ENCODE data around the gene CHRND. TPM values are rescaled to one million over a fixed set of nuclear protein-coding genes. Genes with fewer than 3 reads are reported as not detected.

The CHRND gene
- total RNA-seq, 8 experiments from 2014 or later, result 0.05 to 0.62 (median 0.21) TPM; not detected in 1

GRCh38 chr2:232535761-232536530, 10.0 kb downstream of the CHRND start:
- in situ Hi-C loops (cut with MboI; ENCODE audit: low pct_unique_long_range_greater_than_20kb in 2 of 9, low sequenced_read_pairs in 9 of 9, unreplicated experiment in 9 of 9), result loop anchor here in 1 of 9 experiments (25.0 kb wide), 1 partner anchor 624 kb away; no protein-coding TSS in a partner anchor
- Histone ChIP-seq H3K27ac (no peak overlapping the region), H3K4me1 (replicated peaks in 1 of 2) (peaks cover 5 to 21% of the 10 kb centered on the region in 2 donors), H3K4me3 (no peak overlapping the region)
- no peak for ATAC-seq (replicated peaks in 6 of 8)
- WGBS, 10 experiments, result 0 to 100% (median 71%) methylated on average over 1 to 4 of the region's 5 CpGs; no CpG with 5 or more reads in 1 of the 10 experiments

GRCh38 chr2:232537079-232537478, 11.1 kb downstream of the CHRND start:
- Histone ChIP-seq H3K4me1 (replicated peaks in 1 of 2) (peaks cover 5 to 21% of the 10 kb centered on the region in 2 donors), H3K4me3 (no peak overlapping the region), H3K27ac (no peak overlapping the region)
- ATAC-seq (replicated peaks in 6 of 8), result no peak
- in situ Hi-C loops (cut with MboI; ENCODE audit: low pct_unique_long_range_greater_than_20kb in 2 of 9, low sequenced_read_pairs in 9 of 9, unreplicated experiment in 9 of 9), result loop anchor here in 1 of 9 experiments (25.0 kb wide), 1 partner anchor 625 kb away; no protein-coding TSS in a partner anchor
- whole genome bisulfite sequencing, 10 experiments, result 0 to 100% (median 63%) methylated on average over 1 to 3 of the region's 5 CpGs; no CpG with 5 or more reads in 2 of the 10 experiments

GRCh38 chr2:232537499-232537898, 11.5 kb downstream of the CHRND start:
- WGBS, 10 experiments, result 20 to 100% (median 85%) methylated on average over 1 to 2 of the region's 4 CpGs; no CpG with 5 or more reads in 6 of the 10 experiments
- in situ Hi-C loops (cut with MboI; ENCODE audit: low pct_unique_long_range_greater_than_20kb in 2 of 9, low sequenced_read_pairs in 9 of 9, unreplicated experiment in 9 of 9), result loop anchor here in 1 of 9 experiments (25.0 kb wide), 1 partner anchor 625 kb away; no protein-coding TSS in a partner anchor
- peaks cover 5 to 21% of the 10 kb centered on the region in 2 donors for H3K4me1 ChIP-seq (replicated peaks in 1 of 2)
- ATAC-seq (replicated peaks in 6 of 8), result no peak
- no peak overlapping the region for H3K27ac ChIP-seq
- H3K4me3 ChIP-seq, result no peak overlapping the region

GRCh38 chr2:232538671-232539070, 12.7 kb downstream of the CHRND start:
- WGBS, 10 experiments, result 0 to 40% methylated on average over 1 of the region's 4 CpGs; no CpG with 5 or more reads in 8 of the 10 experiments
- Histone ChIP-seq H3K27ac (no peak overlapping the region), H3K4me1 (replicated peaks in 1 of 2) (peaks cover 5 to 21% of the 10 kb centered on the region in 2 donors), H3K4me3 (no peak overlapping the region)
- in situ Hi-C loops (cut with MboI; ENCODE audit: low pct_unique_long_range_greater_than_20kb in 2 of 9, low sequenced_read_pairs in 9 of 9, unreplicated experiment in 9 of 9), result loop anchor here in 1 of 9 experiments (25.0 kb wide), 1 partner anchor 626 kb away; no protein-coding TSS in a partner anchor
- no peak for ATAC-seq (replicated peaks in 6 of 8)

- ATAC-seq (replicated peaks in 6 of 8), result peak; percentile 22 to 54 (median 36)
- Histone ChIP-seq H3K27ac (no peak within 1 kb of the TSS), H3K4me3 (no peak within 1 kb of the TSS), H3K4me1 (replicated peaks in 1 of 2) (peaks cover 4 to 12% of the 10 kb centered on the region in 2 donors)
- 20 to 76% (median 30%) methylated on average over 1 to 11 of the region's 23 CpGs; no CpG with 5 or more reads in 5 of the 10 experiments for WGBS, 10 experiments
- in situ Hi-C loops (cut with MboI; ENCODE audit: low pct_unique_long_range_greater_than_20kb in 2 of 9, low sequenced_read_pairs in 9 of 9, unreplicated experiment in 9 of 9), result loop anchor here in 1 of 9 experiments (25.0 kb wide), 1 partner anchor 627 kb away; no protein-coding TSS in a partner anchor
Measured at GRCh38 chr2:232539298-232540231, 13.6 kb downstream of the CHRND start, which contains the start of gene CHRNG. Gene CHRNG (plus strand): TSS chr2:232539692. CDS start chr2:232539748, 56 bp downstream.

GRCh38 chr2:232540441-232541041, 14.6 kb downstream of the CHRND start:
- peak in 1 of 8 experiments; percentile 4 for ATAC-seq (replicated peaks in 6 of 8)
- Histone ChIP-seq H3K4me3 (no peak overlapping the region), H3K4me1 (replicated peaks in 1 of 2) (peaks cover 0 to 7% of the 10 kb centered on the region in 2 donors), H3K27ac (no peak overlapping the region)
- in situ Hi-C loops (cut with MboI; ENCODE audit: low pct_unique_long_range_greater_than_20kb in 2 of 9, low sequenced_read_pairs in 9 of 9, unreplicated experiment in 9 of 9), result loop anchor here in 1 of 9 experiments (25.0 kb wide), 1 partner anchor 628 kb away; no protein-coding TSS in a partner anchor
- WGBS, 10 experiments, result 20 to 100% (median 90%) methylated on average over 1 to 3 of the region's 17 CpGs; no CpG with 5 or more reads in 7 of the 10 experiments

GRCh38 chr2:232541195-232541960, 15.4 kb downstream of the CHRND start:
- ATAC-seq (replicated peaks in 6 of 8), result peak in 3 of 8 experiments; percentile 4 to 11 (median 9)
- peaks cover 0 to 7% of the 10 kb centered on the region in 2 donors for H3K4me1 ChIP-seq (replicated peaks in 1 of 2)
- H3K4me3 ChIP-seq, result no peak overlapping the region
- in situ Hi-C loops (cut with MboI; ENCODE audit: low pct_unique_long_range_greater_than_20kb in 2 of 9, low sequenced_read_pairs in 9 of 9, unreplicated experiment in 9 of 9), result loop anchor here in 1 of 9 experiments (25.0 kb wide), 1 partner anchor 629 kb away; no protein-coding TSS in a partner anchor
- 0 to 81% (median 20%) methylated on average over 1 to 3 of the region's 19 CpGs; no CpG with 5 or more reads in 7 of the 10 experiments for WGBS, 10 experiments
- H3K27ac ChIP-seq, result no peak overlapping the region

GRCh38 chr2:232541961-232542714, 16.2 kb downstream of the CHRND start:
- H3K27ac ChIP-seq, result no peak overlapping the region
- no peak overlapping the region for H3K4me3 ChIP-seq
- no peak for ATAC-seq (replicated peaks in 6 of 8)
- in situ Hi-C loops (cut with MboI; ENCODE audit: low pct_unique_long_range_greater_than_20kb in 2 of 9, low sequenced_read_pairs in 9 of 9, unreplicated experiment in 9 of 9), result loop anchor here in 1 of 9 experiments (25.0 kb wide), 1 partner anchor 630 kb away; no protein-coding TSS in a partner anchor
- H3K4me1 ChIP-seq (replicated peaks in 1 of 2), result peaks cover 0 to 7% of the 10 kb centered on the region in 2 donors
- 70 to 100% (median 91%) methylated on average over 1 to 5 of the region's 9 CpGs; no CpG with 5 or more reads in 6 of the 10 experiments for WGBS, 10 experiments

- H3K27ac ChIP-seq, result no peak overlapping the region
- H3K4me1 ChIP-seq (replicated peaks in 1 of 2), result peaks cover 0 to 7% of the 10 kb centered on the region in 2 donors
- no peak overlapping the region for H3K4me3 ChIP-seq
- in situ Hi-C loops (cut with MboI; ENCODE audit: low pct_unique_long_range_greater_than_20kb in 2 of 9, low sequenced_read_pairs in 9 of 9, unreplicated experiment in 9 of 9), result loop anchor here in 1 of 9 experiments (25.0 kb wide), 1 partner anchor 631 kb away; no protein-coding TSS in a partner anchor
- ATAC-seq (replicated peaks in 6 of 8), result no peak
- WGBS, 10 experiments, result 60 to 80% methylated on average over 1 of the region's 20 CpGs; no CpG with 5 or more reads in 8 of the 10 experiments
Measured at GRCh38 chr2:232542715-232543467, 16.9 kb downstream of the CHRND start.

- ATAC-seq (replicated peaks in 6 of 8), result no peak
- Histone ChIP-seq H3K4me3 (no peak overlapping the region), H3K4me1 (replicated peaks in 1 of 2) (peaks cover 0 to 7% of the 10 kb centered on the region in 2 donors), H3K27ac (no peak overlapping the region)
- 70 to 98% (median 83%) methylated on average over 1 to 8 of the region's 14 CpGs; no CpG with 5 or more reads in 7 of the 10 experiments for WGBS, 10 experiments
- in situ Hi-C loops (cut with MboI; ENCODE audit: low pct_unique_long_range_greater_than_20kb in 2 of 9, low sequenced_read_pairs in 9 of 9, unreplicated experiment in 9 of 9), result loop anchor here in 1 of 9 experiments (25.0 kb wide), 1 partner anchor 631 kb away; no protein-coding TSS in a partner anchor
Measured at GRCh38 chr2:232543491-232543890, 17.5 kb downstream of the CHRND start.
